NCI-H748 (cell line): ENCODE measurements around the gene C1orf198.

ENCODE experiments used
- DNase-seq: peaks from one replicate; lab custom pipeline; 2025; ENCODE audit not compliant: unreplicated experiment; lab: John Stamatoyannopoulos, UW

Gene C1orf198

GRCh38 chr1:230867903-230868735, at the start of gene C1orf198:
TSS of gene C1orf198 (minus strand) at chr1:230868521. CDS start at chr1:230868512, 9 bp downstream.
- DNase-seq = peak; percentile 78

- DNase-seq = peak; percentile 71
Observed at GRCh38 chr1:230917284-230918135, 49.2 kb upstream of the C1orf198 start.

GRCh38 chr1:230916587-230917283, 48.4 kb upstream of the C1orf198 start:
- DNase-seq = no peak

GRCh38 chr1:230915078-230915477, 46.8 kb upstream of the C1orf198 start:
- no peak for DNase-seq

- DNase-seq = no peak
Observed at GRCh38 chr1:230913496-230913895, 45.2 kb upstream of the C1orf198 start.

GRCh38 chr1:230910755-230911117, 42.4 kb upstream of the C1orf198 start:
- no peak for DNase-seq

GRCh38 chr1:230909974-230910754, 41.8 kb upstream of the C1orf198 start:
- no peak for DNase-seq

GRCh38 chr1:230907472-230908205, 39.3 kb upstream of the C1orf198 start:
- DNase-seq = no peak

- no peak for DNase-seq
Observed at GRCh38 chr1:230906226-230906625, 37.9 kb upstream of the C1orf198 start.

- DNase-seq = no peak
Observed at GRCh38 chr1:230905733-230906132, 37.4 kb upstream of the C1orf198 start.

GRCh38 chr1:230902349-230902923, 34.1 kb upstream of the C1orf198 start:
- DNase-seq = no peak

GRCh38 chr1:230901671-230902070, 33.4 kb upstream of the C1orf198 start:
- DNase-seq = no peak

- no peak for DNase-seq
Observed at GRCh38 chr1:230900984-230901383, 32.7 kb upstream of the C1orf198 start.

GRCh38 chr1:230899841-230900251, 31.5 kb upstream of the C1orf198 start:
- DNase-seq = no peak

- no peak for DNase-seq
Observed at GRCh38 chr1:230898748-230899147, 30.4 kb upstream of the C1orf198 start.

- DNase-seq = no peak
Observed at GRCh38 chr1:230898144-230898543, 29.8 kb upstream of the C1orf198 start.

- no peak for DNase-seq
Observed at GRCh38 chr1:230896779-230897178, 28.5 kb upstream of the C1orf198 start.

GRCh38 chr1:230895452-230895851, 27.1 kb upstream of the C1orf198 start:
- no peak for DNase-seq

- no peak for DNase-seq
Observed at GRCh38 chr1:230894664-230895063, 26.3 kb upstream of the C1orf198 start.

GRCh38 chr1:230894032-230894431, 25.7 kb upstream of the C1orf198 start:
- no peak for DNase-seq
